Myometrial cell (primary cell): ENCODE data around the gene BAZ2A. TPM values are rescaled to one million over a fixed set of nuclear protein-coding genes. Genes with fewer than 3 reads are reported as not detected.

Experiments used
- total RNA-seq: library from RNA; depleted of rRNA; stranded (reverse); fragments of >200 nt; gene quantifications from 2 replicates; pipeline ENCODE4 v1.2.3, GENCODE V29; 2015

The BAZ2A gene
- total RNA-seq = 21.9 and 27.1 TPM in 2 replicates

DNA sequence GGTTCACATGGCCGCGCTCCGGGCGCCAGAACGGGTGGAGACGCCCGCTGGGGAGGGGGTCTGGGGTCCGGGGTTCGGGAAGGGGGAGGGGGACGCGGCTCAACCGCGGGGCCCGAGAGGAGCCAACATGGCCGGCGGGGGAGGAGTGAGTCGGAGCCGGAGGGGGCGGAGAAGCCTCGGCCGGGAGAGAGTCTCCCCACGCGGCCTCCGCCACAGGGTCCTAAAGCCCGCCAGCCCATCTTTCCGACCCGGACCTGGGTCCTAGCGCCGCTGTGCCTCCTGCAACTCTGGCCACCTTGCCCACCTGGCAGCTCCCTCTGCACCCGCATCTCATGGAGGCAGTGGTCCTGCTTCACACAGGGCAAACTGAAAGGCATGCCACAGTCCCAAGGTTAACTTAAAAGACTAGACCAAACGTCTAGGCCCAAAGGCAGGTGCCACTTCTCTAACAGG, at the start of gene BAZ2A:
BAZ2A (minus strand) TSS at position 147 of the 453 bp plus-strand sequence. CDS start 12,796 bp downstream, outside the sequence.

DNA sequence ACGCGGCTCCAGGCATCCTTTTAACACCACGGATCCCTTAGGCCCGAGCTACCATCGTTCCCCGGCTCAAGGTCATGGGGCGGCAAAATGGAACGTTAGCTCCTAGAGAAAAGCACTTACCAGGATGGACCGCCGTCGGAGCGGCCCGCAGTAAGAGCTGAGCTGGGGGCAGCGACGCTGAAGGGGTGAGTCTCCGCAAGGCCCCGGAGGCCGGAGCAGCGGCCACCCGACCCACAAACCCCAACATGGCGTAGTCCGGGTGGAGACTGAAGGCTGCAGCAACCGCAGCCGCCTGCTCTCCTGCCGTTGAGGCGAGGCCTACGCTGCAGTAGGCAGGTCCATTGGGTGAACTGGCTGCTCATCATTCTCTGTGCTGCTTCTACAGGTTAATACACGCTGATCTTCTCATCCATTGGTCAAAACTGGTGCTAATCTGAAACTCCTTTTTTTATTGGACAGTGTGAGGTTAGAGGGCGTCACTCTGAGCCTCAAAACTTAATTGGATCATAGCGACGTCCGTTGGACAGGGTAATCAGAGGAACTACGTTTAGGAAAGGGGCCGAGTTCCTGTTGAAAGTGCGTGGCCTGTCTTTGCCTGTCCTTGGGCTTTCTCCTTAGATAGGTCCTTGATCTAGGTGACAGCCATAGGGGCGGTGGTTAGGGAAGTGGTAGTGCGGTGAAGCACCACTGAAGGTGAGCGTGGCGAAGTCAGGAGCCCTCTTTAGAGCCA, 15.8 kb upstream of the BAZ2A start, which contains the start of gene ATP5F1B:
ATP5F1B (minus strand) TSS at position 268 of the 730 bp plus-strand sequence; CDS start at position 247, 21 bp downstream.

Other genes starting within 250 kb of the BAZ2A start
- 13.3 and 19.7 TPM in 2 replicates for gene TIMELESS, start 180.9 kb downstream of the BAZ2A start, total RNA-seq
- gene MIP, start 175.7 kb downstream of the BAZ2A start, total RNA-seq = not detected in 2 replicates
- 1.4 and 1.8 TPM in 2 replicates for gene SPRYD4, start 161.7 kb downstream of the BAZ2A start, total RNA-seq
- 0.71 TPM in 1 of 2 replicates, not detected in the other for gene GLS2, start 142.2 kb downstream of the BAZ2A start, total RNA-seq
- 13.6 and 16.4 TPM in 2 replicates for gene RBMS2, start 108.5 kb downstream of the BAZ2A start, total RNA-seq
- 627 and 689 TPM in 2 replicates for gene ATP5F1B, start 15.7 kb upstream of the BAZ2A start, total RNA-seq
- 102 and 110 TPM in 2 replicates for gene PTGES3, start 58.0 kb upstream of the BAZ2A start, total RNA-seq
- 1,069 and 1,145 TPM in 2 replicates for gene NACA, start 95.0 kb upstream of the BAZ2A start, total RNA-seq
- gene PRIM1, start 122.0 kb upstream of the BAZ2A start, total RNA-seq = 11.5 and 12.4 TPM in 2 replicates
- gene HSD17B6, start 133.0 kb upstream of the BAZ2A start, total RNA-seq = 2.7 and 2.9 TPM in 2 replicates